ENCODE data around the gene LHFPL4.

- no peak for TF ChIP-seq CTCF (IDR thresholded peaks at IDR 0.05)
- no peak for TF ChIP-seq POLR2A (IDR thresholded peaks at IDR 0.05)
These were observed 102.6 kb downstream of the LHFPL4 start for GRCh38 chr3:9450991-9451390.
